RWPE2 (cell line): ENCODE data around the gene KCNN3.

ENCODE experiments used
- ATAC-seq: fragments of 200-7000 bp; cut with Tn5 transposase; 3 replicates; pipeline ENCODE4 v1.9.1; 2021; ENCODE audit warnings: low read depth
- DNase-seq: peaks from one replicate; pipeline ENCODE4 v3.0.0-alpha.2; 2020; ENCODE audit warnings: low spot score
- H3K27ac ChIP-seq: fragments of 450-650 bp; 2 replicates; pipeline ENCODE4 v1.5.1; 2017; ENCODE audit warnings: mild to moderate bottlenecking; ENCODE audit not compliant: poor library complexity, severe bottlenecking
- H3K27me3 ChIP-seq: fragments of 250-450 bp; sonication (Bioruptor Pico); 2 replicates; pipeline ENCODE4 v1.5.1; 2021; ENCODE audit warnings: mild to moderate bottlenecking, moderate library complexity; ENCODE audit not compliant: insufficient read depth, poor library complexity, severe bottlenecking
- H3K36me3 ChIP-seq: fragments of 250-450 bp; sonication (Bioruptor Pico); 2 replicates; pipeline ENCODE4 v1.5.1; 2020; ENCODE audit warnings: low read depth, mild to moderate bottlenecking, moderate library complexity
- H3K4me1 ChIP-seq: fragments of 250-450 bp; sonication (Bioruptor Pico); 2 replicates; pipeline ENCODE4 v1.5.1; 2021; ENCODE audit warnings: mild to moderate bottlenecking, moderate library complexity; ENCODE audit not compliant: insufficient read depth, poor library complexity, severe bottlenecking
- H3K4me3 ChIP-seq: fragments of 250-450 bp; sonication (Bioruptor Pico); 2 replicates; pipeline ENCODE4 v1.5.1; 2021; ENCODE audit warnings: mild to moderate bottlenecking, moderate library complexity; ENCODE audit not compliant: severe bottlenecking
- H3K9me3 ChIP-seq: fragments of 250-450 bp; sonication (Bioruptor Pico); 2 replicates; pipeline ENCODE4 v1.5.1; 2021; ENCODE audit warnings: mild to moderate bottlenecking, moderate library complexity; ENCODE audit not compliant: severe bottlenecking
- TF ChIP-seq, protein P1 (sequence below): fragments of 450-650 bp; IDR thresholded peaks from one replicate; pipeline ENCODE4 v1.5.1; 2017; ENCODE audit warnings: mild to moderate bottlenecking, moderate library complexity; ENCODE audit not compliant: poor library complexity, severe bottlenecking

The KCNN3 gene

DNA sequence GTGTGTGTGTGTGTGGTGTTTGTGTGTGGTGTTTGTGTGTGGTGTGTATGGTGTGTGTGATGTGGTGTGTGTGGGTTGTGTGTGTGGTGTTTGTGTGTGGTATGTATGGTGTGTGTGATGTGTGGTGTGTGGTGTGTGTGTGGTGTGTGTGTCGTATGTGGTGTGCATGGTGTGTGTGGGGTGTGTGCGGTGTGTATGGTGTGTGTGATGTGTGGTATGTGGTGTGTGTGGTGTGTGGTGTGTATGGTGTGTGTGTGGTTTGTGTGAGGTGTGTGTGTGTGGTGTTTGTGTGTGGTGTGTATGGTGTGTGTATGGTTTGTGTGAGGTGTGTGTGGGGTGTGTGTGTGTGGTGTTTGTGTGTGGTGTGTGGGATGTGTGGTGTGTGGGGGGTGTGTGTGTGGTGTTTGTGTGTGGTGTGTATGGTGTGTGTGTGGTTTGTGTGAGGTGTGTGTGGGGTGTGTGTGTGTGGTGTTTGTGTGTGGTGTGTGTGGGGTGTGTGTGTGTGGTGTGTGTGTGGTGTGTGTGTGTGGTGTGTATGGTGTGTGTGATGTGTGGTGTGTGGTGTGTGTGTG, 155.9 kb downstream of the KCNN3 start:
- H3K4me3 ChIP-seq = no peak overlapping the region
- H3K36me3 ChIP-seq = no peaks in the 10 kb centered on the region
- no peaks in the 10 kb centered on the region for H3K9me3 ChIP-seq
- H3K27me3 ChIP-seq = no peaks in the 10 kb centered on the region
- no peak for ATAC-seq
- DNase-seq = no peak
- no peaks in the 10 kb centered on the region for H3K4me1 ChIP-seq
- TF ChIP-seq, protein P1, sequence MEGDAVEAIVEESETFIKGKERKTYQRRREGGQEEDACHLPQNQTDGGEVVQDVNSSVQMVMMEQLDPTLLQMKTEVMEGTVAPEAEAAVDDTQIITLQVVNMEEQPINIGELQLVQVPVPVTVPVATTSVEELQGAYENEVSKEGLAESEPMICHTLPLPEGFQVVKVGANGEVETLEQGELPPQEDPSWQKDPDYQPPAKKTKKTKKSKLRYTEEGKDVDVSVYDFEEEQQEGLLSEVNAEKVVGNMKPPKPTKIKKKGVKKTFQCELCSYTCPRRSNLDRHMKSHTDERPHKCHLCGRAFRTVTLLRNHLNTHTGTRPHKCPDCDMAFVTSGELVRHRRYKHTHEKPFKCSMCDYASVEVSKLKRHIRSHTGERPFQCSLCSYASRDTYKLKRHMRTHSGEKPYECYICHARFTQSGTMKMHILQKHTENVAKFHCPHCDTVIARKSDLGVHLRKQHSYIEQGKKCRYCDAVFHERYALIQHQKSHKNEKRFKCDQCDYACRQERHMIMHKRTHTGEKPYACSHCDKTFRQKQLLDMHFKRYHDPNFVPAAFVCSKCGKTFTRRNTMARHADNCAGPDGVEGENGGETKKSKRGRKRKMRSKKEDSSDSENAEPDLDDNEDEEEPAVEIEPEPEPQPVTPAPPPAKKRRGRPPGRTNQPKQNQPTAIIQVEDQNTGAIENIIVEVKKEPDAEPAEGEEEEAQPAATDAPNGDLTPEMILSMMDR = no peak
- no peak overlapping the region for H3K27ac ChIP-seq

DNA sequence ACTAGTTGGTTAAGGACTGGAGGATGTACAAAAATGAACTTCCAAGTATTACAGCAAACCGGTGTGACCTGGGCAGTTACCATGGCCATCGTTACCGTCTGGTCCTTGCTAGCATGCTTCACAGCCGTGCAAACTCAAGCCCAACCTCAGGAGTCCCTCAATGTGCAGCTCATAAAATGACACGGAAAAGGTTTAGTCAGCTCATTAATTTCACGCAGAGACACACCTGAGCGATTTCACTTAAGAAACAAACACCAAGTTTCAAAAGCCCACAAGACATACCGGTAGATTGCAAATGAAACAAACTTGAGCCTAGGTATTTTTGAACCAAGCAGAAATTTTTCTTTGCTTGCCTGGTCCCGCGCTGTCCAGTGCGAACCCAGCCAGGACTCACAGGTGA, 157.1 kb downstream of the KCNN3 start:
- TF ChIP-seq, protein P1 = no peak

DNA sequence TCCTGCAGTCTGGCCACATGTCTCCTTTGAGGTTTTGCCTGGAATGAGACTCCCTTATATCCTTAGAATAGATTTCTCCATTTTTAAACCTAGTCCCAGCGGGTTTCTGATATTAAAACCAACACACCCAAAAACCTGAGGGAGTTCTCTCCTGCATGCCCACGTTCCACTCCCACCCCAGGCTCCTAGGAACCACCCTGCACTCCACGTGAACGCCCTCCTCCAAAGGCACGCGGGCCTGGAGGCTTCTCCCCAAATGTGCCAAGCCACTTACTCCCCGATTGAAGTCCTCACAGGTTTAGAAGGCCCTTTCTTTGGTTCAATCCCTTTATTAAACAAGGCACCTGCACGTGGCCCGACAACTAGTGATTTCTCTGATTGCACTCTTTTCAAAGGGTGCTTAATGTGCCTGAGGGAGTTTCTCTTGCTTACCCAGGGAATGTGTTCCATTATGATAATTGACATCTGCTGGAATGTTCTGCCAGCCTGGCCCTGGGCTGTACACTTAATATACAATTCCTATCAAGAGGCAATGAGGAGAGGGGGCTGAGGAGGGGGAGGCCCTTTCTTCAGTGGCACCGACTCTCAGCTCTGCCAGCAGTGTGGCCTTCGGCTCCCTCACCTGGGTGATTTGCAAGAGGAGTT, 157.8 kb downstream of the KCNN3 start:
- no peaks in the 10 kb centered on the region for H3K4me1 ChIP-seq
- ATAC-seq (no peak), DNase-seq (no peak)
- no peaks in the 10 kb centered on the region for H3K27me3 ChIP-seq
- H3K36me3 ChIP-seq = no peaks in the 10 kb centered on the region
- H3K9me3 ChIP-seq = no peaks in the 10 kb centered on the region
- TF ChIP-seq, protein P1 = no peak
- no peak overlapping the region for H3K27ac ChIP-seq
- H3K4me3 ChIP-seq = no peak overlapping the region

More for the DNA sequence above, 157.1 kb downstream of the KCNN3 start:
- Histone ChIP-seq H3K27me3 (no peaks in the 10 kb centered on the region), H3K27ac (no peak overlapping the region), H3K36me3 (no peaks in the 10 kb centered on the region), H3K9me3 (no peaks in the 10 kb centered on the region), H3K4me1 (no peaks in the 10 kb centered on the region), H3K4me3 (no peak overlapping the region)
- no peak for ATAC-seq
- DNase-seq = no peak

DNA sequence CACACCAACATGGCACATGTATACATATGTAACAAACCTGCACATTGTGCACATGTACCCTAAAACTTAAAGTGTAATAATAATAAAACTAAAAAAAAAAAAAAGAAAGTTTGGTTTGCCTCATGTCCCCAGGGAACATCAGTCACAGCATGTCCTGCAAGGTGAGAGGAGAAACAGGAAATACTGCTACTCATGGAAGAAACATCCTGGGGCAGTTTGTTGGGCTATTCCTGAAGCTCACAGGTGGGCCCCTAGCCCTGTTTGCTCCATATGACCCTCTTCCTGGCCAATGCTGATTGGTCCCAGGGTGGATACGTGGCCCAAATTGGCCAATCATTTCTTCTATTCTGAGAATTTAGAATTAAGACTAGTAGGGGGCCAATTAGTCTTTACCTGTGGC, 158.7 kb downstream of the KCNN3 start:
- H3K27ac ChIP-seq = no peak overlapping the region
- no peaks in the 10 kb centered on the region for H3K36me3 ChIP-seq
- no peak for ATAC-seq
- H3K4me3 ChIP-seq = no peak overlapping the region
- no peaks in the 10 kb centered on the region for H3K27me3 ChIP-seq
- no peaks in the 10 kb centered on the region for H3K9me3 ChIP-seq
- no peak for DNase-seq
- no peaks in the 10 kb centered on the region for H3K4me1 ChIP-seq
- TF ChIP-seq, protein P1 = no peak

DNA sequence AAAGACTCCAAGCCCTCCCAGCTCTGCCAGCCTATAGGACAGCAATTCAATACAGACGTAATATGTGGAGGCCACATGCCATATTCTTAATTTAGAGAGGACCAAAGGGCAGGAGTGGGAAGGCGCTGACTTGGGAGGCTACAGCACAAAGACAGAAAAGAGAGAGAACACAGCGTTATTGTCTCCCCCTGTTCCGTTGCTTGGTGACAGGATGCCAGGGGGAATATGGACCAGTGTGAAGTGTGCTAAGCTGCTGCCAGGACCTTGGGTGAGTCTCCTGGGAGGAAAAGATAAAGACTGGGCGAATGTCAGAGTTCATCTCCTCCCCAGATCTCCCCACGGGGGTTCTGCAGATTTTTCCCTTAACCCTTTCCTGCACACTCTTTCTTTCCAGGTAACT, 160.0 kb downstream of the KCNN3 start:
- TF ChIP-seq, protein P1 = no peak
- no peak overlapping the region for H3K27ac ChIP-seq
- no peaks in the 10 kb centered on the region for H3K27me3 ChIP-seq
- H3K4me3 ChIP-seq = no peak overlapping the region
- H3K9me3 ChIP-seq = no peaks in the 10 kb centered on the region
- no peaks in the 10 kb centered on the region for H3K4me1 ChIP-seq
- ATAC-seq (no peak), DNase-seq (no peak)
- no peaks in the 10 kb centered on the region for H3K36me3 ChIP-seq
